ENCODE measurements around the gene PGM2L1. TPM values are rescaled to one million over a fixed set of nuclear protein-coding genes. Genes with fewer than 3 reads are reported as not detected.

The PGM2L1 gene
- total and polyA plus RNA-seq, 2 of the 4 experiments (the other 2 are of a cell fraction): 0.72 to 1.8 TPM

- no peak overlapping the region for H3K14ac ChIP-seq (replicated peaks; ENCODE audit: low read depth, low read length)
- no peak for ATAC-seq (ENCODE audit: low read depth)
- no peak overlapping the region for H3K9ac ChIP-seq (ENCODE audit: low read depth, low read length)
- 0 out of 2 replicates have a peak, but pooled peaks cover 3% of the 10 kb centered on the region for H3K9me1 ChIP-seq (ENCODE audit: insufficient read depth, low read length)
- H2BK15ac ChIP-seq (ENCODE audit: low read depth, low read length): no peak overlapping the region
- H4K8ac ChIP-seq (ENCODE audit: low read depth in 2 of 2, low read length in 2 of 2): no peak overlapping the region
- H3K18ac ChIP-seq (ENCODE audit: low read depth, low read length): no peak overlapping the region
- BruUV-seq (replicated peaks): no TSS peak
- ChIA-PET CTCF (no interaction called here), POLR2A (ENCODE audit: unreplicated experiment) (no interaction called here)
- no peaks in the 10 kb centered on the region for H4K20me1 ChIP-seq (ENCODE audit: insufficient read depth, low read length)
- no peak overlapping the region for H2BK20ac ChIP-seq (ENCODE audit: low read depth, low read length)
- H3K4ac ChIP-seq (ENCODE audit: low read depth, low read length): no peak overlapping the region
- in situ Hi-C loops (cut with MboI; ENCODE audit: low sequenced_read_pairs): no loop called here
- no peak overlapping the region for H4K91ac ChIP-seq (ENCODE audit: insufficient read depth, low read depth, low read length)
- no peak overlapping the region for H3K56ac ChIP-seq (ENCODE audit: extremely low read depth, insufficient read depth, low read length)
- H2AK5ac ChIP-seq (ENCODE audit: low read depth, low read length): no peak overlapping the region
- H3K27me3 ChIP-seq (ENCODE audit: control insufficient read depth, insufficient read depth, low read length): no peaks in the 10 kb centered on the region
- H3K36me3 ChIP-seq (ENCODE audit: control insufficient read depth, insufficient read depth, low read length): no peaks in the 10 kb centered on the region
- intact Hi-C loops (cut with micrococcal nuclease): no loop called here
- peaks cover 0 to 16% of the 10 kb centered on the region in 2 experiments; a peak in 2 of 4 replicates for H3K79me1 ChIP-seq (ENCODE audit: low read depth in 1 of 2, low read length in 2 of 2)
- H2AFZ ChIP-seq (replicated peaks; ENCODE audit: low read length, poor library complexity): no peak overlapping the region
- no peak overlapping the region for H2BK120ac ChIP-seq (ENCODE audit: low read depth, low read length)
- no peak overlapping the region for H2BK5ac ChIP-seq (ENCODE audit: low read depth, low read length, poor library complexity, severe bottlenecking)
- H3K27ac ChIP-seq (ENCODE audit: insufficient read depth, low read length): no peak overlapping the region
- no CpG with 5 or more reads among the region's 2 CpGs for WGBS, 2 experiments (ENCODE audit: extremely low coverage in 2 of 2, insufficient read length in 1 of 2)
- TF ChIP-seq CEBPB (IDR thresholded peaks at IDR 0.05; ENCODE audit: low read depth, low read length): no peak
- TF ChIP-seq RAD21 (IDR thresholded peaks at IDR 0.05; ENCODE audit: low read length): no peak
- no peak for TF ChIP-seq MAFK (IDR thresholded peaks at IDR 0.05; ENCODE audit: low read depth, low read length)
- no peak for TF ChIP-seq CTCF (conservative IDR thresholded peaks at IDR 0.05; ENCODE audit: low read depth, low read length)
- TF ChIP-seq, protein P1, sequence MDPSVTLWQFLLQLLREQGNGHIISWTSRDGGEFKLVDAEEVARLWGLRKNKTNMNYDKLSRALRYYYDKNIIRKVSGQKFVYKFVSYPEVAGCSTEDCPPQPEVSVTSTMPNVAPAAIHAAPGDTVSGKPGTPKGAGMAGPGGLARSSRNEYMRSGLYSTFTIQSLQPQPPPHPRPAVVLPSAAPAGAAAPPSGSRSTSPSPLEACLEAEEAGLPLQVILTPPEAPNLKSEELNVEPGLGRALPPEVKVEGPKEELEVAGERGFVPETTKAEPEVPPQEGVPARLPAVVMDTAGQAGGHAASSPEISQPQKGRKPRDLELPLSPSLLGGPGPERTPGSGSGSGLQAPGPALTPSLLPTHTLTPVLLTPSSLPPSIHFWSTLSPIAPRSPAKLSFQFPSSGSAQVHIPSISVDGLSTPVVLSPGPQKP (IDR thresholded peaks at IDR 0.05; ENCODE audit: borderline replicate concordance, low read depth, low read length): no peak
- dilution Hi-C loops (cut with HindIII; ENCODE audit: low sequenced_read_pairs, unreplicated experiment): no loop called here
- no peak for DNase-seq
- no peaks in the 10 kb centered on the region for H3K9me3 ChIP-seq (ENCODE audit: control insufficient read depth, insufficient read depth, low read length)
- H3K4me1 ChIP-seq (ENCODE audit: control insufficient read depth, insufficient read depth, low read length): no peaks in the 10 kb centered on the region
- no peak overlapping the region for H3K23ac ChIP-seq (ENCODE audit: low read depth, low read length)
- H4K5ac ChIP-seq (ENCODE audit: low read depth, low read length): no peak overlapping the region
- H2AK9ac ChIP-seq (replicated peaks; ENCODE audit: low read depth, low read length, poor library complexity): no peak overlapping the region
- H3K4me2 ChIP-seq (ENCODE audit: low read depth, low read length): no peak overlapping the region
- H3K4me3 ChIP-seq (ENCODE audit: insufficient read depth, low read depth, low read length): no peak overlapping the region
Observed at GRCh38 chr11:74400606-74401005, 2.4 kb upstream of the PGM2L1 start.
